Psoas muscle (tissue), 8 donors: ENCODE results near the gene PTTG1IP. TPM values are rescaled to one million over a fixed set of nuclear protein-coding genes. Genes with fewer than 3 reads are reported as not detected.

ENCODE experiments used
- ATAC-seq, 4 donors: fragments of 200-7000 bp; cut with Tn5 transposase; one replicate each; pipeline ENCODE4 v1.9.1; 2020; ENCODE audit warnings: moderate library complexity in 3 of 4, mild to moderate bottlenecking in 2 of 4
- DNase-seq, 2 donors: peaks; one replicate each; pipeline ENCODE4 v3.0.0-alpha.2; 2020
- H3K27ac ChIP-seq: fragments of 200-600 bp; one replicate; pipeline ENCODE4 v1.8.0; 2022
- H3K27me3 ChIP-seq, 3 donors: fragments of 200-600 bp in 1 of 3; one replicate each; pipeline versions ENCODE4 v1.6.1 to v1.8.0; 2013 to 2022; ENCODE audit warnings: low read length in 2 of 3, mild to moderate bottlenecking in 2 of 3, moderate library complexity in 1 of 3; ENCODE audit not compliant: insufficient read depth in 3 of 3
- H3K36me3 ChIP-seq, 2 donors: fragments of 200-600 bp in 1 of 2; one replicate each; pipeline versions ENCODE4 v1.6.1 to v1.8.0; 2013 to 2022; ENCODE audit warnings: low read depth in 1 of 2, mild to moderate bottlenecking in 1 of 2, moderate library complexity in 1 of 2; ENCODE audit not compliant: insufficient read depth in 1 of 2
- H3K4me1 ChIP-seq: fragments of 200-600 bp; one replicate; pipeline ENCODE4 v1.8.0; 2022
- H3K4me3 ChIP-seq: fragments of 200-600 bp; one replicate; pipeline ENCODE4 v1.8.0; 2022; ENCODE audit warnings: mild to moderate bottlenecking
- H3K9me3 ChIP-seq: fragments of 200-600 bp; one replicate; pipeline ENCODE4 v1.8.0; 2022
- CTCF ChIP-seq: fragments of 200-600 bp; IDR thresholded peaks from one replicate; pipeline ENCODE4 v1.8.0; 2022; ENCODE audit warnings: antibody characterized with exemption
- WGBS, 3 donors: extraction: QIAGEN DNeasy Blood & Tissue Kit; methylation state at CpG; one replicate each; pipeline versions ENCODE4 v1.1.6 to v1.1.7; 2013; 5-methylcytosine and 5-hydroxymethylcytosine counted together
- intact Hi-C, 2 donors: fragments of 100-400 bp; cut with DNase I; formaldehyde crosslinking; loops; one replicate each; pipeline versions ENCODE4 v1.11.0 to v1.14.2; 2022
- polyA plus RNA-seq, 3 donors: library from polyadenylated mRNA; stranded (reverse); fragments of 200-250 nt; gene quantifications; one replicate each; pipeline ENCODE4 v1.2.3, GENCODE V29; 2013
- total RNA-seq, 4 donors: library from RNA; stranded (reverse); fragmentation: NEBNext Ultra II Directional in 2 of 4; extraction: Animal tissue kit (Norgen Biotek cat#: 25700) in 2 of 4; gene quantifications; one replicate each; pipeline versions ENCODE4 v1.2.1 to v1.2.4, GENCODE V29; 2021 to 2023
- donor health status: healthy with polysubstance abuse.
- donor health status: DM: no; HTN: no; CAD: no; lungs with moderate emphysema.
- donor health status: Bipolar disorder and iron deficiency.
- donor health status: healthy.
- donor health status: DM: yes; HTN: yes; CAD: no.
- donor health status: DM: no; HTN: no; CAD: no.
- donor health status: DM: no; HTN: no; CAD: no.
- donor health status: DM: yes; HTN: yes; CAD: no.

PTTG1IP gene
- total and polyA plus RNA-seq, 7 donors: 49.6 to 108 (median 68.3) TPM

- peaks cover 10% of the 10 kb centered on the region for H3K9me3 ChIP-seq
- ATAC-seq (no peak), DNase-seq (no peak)
- H3K27ac ChIP-seq: no peak overlapping the region
- no peak overlapping the region for H3K4me3 ChIP-seq
- H3K36me3 ChIP-seq: no peaks in the 10 kb centered on the region
- no peak for TF ChIP-seq CTCF
- WGBS, 3 donors: 62 to 72% (median 66%) methylated on average over 7 of the region's 7 CpGs
- H3K4me1 ChIP-seq: no peaks in the 10 kb centered on the region
- intact Hi-C loops: no loop called here
- no peaks in the 10 kb centered on the region for H3K27me3 ChIP-seq
These were observed 42.1 kb downstream of the PTTG1IP start for GRCh38 chr21:44831227-44831860.

GRCh38 chr21:44829507-44830092 is 43.9 kb downstream of the PTTG1IP start:
- intact Hi-C loops: no loop called here
- ATAC-seq (no peak), DNase-seq (no peak)
- Histone ChIP-seq H3K36me3 (no peaks in the 10 kb centered on the region), H3K27me3 (no peaks in the 10 kb centered on the region), H3K9me3 (peaks cover 10% of the 10 kb centered on the region), H3K4me1 (no peaks in the 10 kb centered on the region), H3K4me3 (no peak overlapping the region), H3K27ac (no peak overlapping the region)
- 52 to 61% (median 53%) methylated on average over 2 of the region's 2 CpGs for WGBS, 3 donors
- no peak for TF ChIP-seq CTCF

GRCh38 chr21:44828362-44829056 is 45.0 kb downstream of the PTTG1IP start:
- 82 to 88% (median 84%) methylated on average over 4 of the region's 4 CpGs for WGBS, 3 donors
- H3K27ac ChIP-seq: no peak overlapping the region
- H3K27me3 ChIP-seq: no peaks in the 10 kb centered on the region
- intact Hi-C loops: no loop called here
- ATAC-seq: no peak
- H3K36me3 ChIP-seq: no peaks in the 10 kb centered on the region
- DNase-seq: no peak
- H3K4me1 ChIP-seq: no peaks in the 10 kb centered on the region
- no peak for TF ChIP-seq CTCF
- H3K9me3 ChIP-seq: peaks cover 10% of the 10 kb centered on the region
- no peak overlapping the region for H3K4me3 ChIP-seq

GRCh38 chr21:44823179-44823660 is 50.3 kb downstream of the PTTG1IP start:
- H3K9me3 ChIP-seq: peaks cover 13% of the 10 kb centered on the region
- ATAC-seq: no peak
- no peak for DNase-seq
- intact Hi-C loops: no loop called here
- H3K27ac ChIP-seq: no peak overlapping the region
- no peak for TF ChIP-seq CTCF
- no peak overlapping the region for H3K4me3 ChIP-seq
- 90 to 94% (median 91%) methylated on average over 1 of the region's 1 CpG for WGBS, 3 donors
- no peaks in the 10 kb centered on the region for H3K36me3 ChIP-seq
- H3K27me3 ChIP-seq: no peaks in the 10 kb centered on the region
- no peaks in the 10 kb centered on the region for H3K4me1 ChIP-seq
